Measurements from ENCODE around the gene PHACTR1.
A peak's percentile ranks its signal among the peaks of the same experiment; 100 is the strongest.

Gene PHACTR1

DNA sequence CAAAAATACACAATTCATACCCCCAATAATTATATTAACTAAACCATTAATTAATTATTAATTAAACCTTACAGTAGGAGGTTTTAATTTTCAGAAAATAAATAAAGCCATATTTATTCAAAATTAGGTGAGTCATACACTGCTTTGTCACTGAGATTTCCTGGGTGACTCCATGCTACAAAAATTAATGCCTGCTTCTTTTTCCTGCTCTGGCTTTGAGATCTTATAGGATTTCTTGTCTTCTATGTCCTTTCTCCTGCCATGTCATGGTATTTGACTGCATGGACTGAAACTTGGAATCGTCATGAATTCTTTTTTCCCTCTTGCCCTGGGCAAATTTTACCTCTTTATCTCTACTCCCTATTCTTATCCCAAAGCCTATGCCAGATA, 133.2 kb downstream of the PHACTR1 start:
- no peak for DNase-seq (ENCODE audit: low spot score)

GRCh38 chr6:12851123-12851695, 134.6 kb downstream of the PHACTR1 start:
- DNase-seq (ENCODE audit: low spot score), result no peak

DNA sequence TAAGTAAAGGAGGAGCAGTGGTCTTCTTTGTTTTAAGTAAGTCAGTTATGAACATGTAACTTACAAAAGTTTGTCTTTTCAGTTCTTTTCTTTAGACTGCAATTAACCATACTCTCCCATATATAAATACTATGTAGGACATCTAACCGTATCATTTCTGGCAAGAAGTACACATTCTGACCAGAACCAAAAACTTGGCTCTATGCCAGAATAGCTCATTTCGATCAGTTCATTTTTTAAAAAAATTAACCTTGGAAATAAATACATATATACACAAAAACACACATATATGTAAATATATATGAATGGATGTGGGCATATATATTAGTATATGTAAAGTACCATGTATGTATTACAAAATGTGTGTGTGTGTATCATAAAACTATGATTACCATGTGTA, 145.0 kb downstream of the PHACTR1 start:
- DNase-seq (ENCODE audit: low spot score), result no peak

- no peak for DNase-seq (ENCODE audit: low spot score)
Observed at GRCh38 chr6:12865117-12865516, 148.6 kb downstream of the PHACTR1 start.

DNA sequence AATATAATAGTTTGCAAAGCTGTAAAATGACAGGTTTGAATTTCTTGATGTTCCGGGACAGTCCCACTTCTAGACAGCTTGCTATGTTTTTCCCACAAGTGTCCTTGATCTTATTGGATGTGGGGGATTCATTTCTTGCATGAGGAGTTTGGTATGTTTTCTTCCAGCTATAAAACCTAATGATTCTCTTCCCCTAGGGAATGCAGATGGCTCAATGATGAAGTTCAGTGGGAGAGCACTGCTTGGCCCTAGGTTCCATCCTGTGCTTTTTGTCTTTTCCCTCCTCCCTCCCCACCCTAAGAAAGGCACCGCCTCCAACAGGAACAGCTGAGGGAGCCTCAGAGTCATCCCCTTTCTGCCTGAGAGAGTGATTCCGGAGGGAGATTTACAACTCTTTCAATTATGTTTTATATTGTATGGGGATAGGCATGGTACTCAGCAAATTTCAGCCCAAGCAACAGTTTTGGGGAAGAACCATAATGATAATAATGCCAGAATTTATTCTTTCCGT, 149.2 kb downstream of the PHACTR1 start:
- DNase-seq (ENCODE audit: low spot score), result no peak

GRCh38 chr6:12866422-12867029, 150.0 kb downstream of the PHACTR1 start:
- DNase-seq (ENCODE audit: low spot score), result no peak

DNA sequence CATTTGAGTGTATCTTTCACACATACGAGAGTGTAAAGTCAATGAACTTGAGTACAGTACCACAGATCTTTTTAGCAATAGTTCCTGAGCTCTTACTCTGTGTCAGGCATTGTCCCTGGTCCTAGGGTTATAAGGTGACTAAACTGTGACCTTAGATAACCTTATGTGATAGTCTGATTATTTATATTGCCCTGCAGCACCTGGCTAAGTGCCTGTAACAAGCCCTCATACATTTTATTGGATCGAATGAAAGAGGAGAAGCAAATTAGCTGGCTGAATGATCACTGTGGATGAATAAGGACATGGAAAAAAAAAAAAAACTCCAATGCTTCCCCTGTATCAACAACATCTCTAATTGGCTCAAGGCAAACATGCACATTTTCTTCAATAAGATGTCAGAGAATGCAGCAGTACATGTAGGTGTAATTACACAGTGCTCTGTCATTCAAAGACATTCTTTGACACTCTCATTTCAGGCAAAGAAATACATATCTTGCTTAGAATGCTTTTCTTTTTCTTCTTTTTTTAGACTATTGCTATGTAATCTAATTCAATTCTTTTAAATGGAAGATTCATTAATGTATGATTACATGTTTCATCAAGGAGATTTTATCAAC, 153.4 kb downstream of the PHACTR1 start:
- no peak for DNase-seq (ENCODE audit: low spot score)

DNA sequence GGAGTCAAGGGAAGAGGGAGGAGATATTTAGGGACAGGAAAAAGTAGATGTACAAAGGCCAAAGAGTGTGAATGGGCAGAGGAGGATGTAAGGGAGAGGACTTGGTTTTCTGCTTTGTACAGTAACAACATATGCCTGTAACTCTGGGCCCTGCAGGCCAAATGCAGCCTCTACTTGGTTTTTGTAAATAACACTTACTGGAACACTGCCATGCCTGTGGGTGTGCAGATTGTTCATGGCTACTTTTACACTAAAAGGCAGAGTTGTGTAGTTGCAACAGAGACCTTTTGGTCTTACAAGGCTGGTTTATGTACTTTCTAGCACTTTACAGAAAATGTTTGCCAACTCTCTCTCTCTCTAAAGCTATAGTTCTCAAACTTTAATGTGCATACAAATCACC, 157.1 kb downstream of the PHACTR1 start:
- DNase-seq (ENCODE audit: low spot score), result no peak

GRCh38 chr6:12875051-12875450, 158.5 kb downstream of the PHACTR1 start:
- DNase-seq (ENCODE audit: low spot score), result no peak

DNA sequence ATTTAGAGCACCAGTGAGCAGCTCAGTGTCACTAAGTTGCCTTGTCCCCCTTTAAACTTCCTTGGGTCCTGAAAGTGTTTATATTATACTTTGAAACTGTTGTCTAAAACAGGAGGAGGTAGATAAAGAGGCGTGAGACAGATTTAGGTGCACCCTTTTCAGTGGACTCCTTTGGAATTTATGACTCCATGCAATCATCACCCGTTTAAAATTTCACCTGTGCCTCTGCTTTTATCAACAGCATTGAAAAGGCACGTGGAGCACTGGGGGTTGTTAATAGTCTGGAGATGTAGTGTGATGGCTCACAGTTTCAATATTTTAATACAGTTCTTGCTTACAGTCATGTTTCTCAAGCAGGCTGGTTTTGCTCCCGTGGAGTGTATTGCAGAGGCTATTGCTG, 162.2 kb downstream of the PHACTR1 start:
- no peak for DNase-seq (ENCODE audit: low spot score)

- DNase-seq (ENCODE audit: low spot score), result no peak
Observed at GRCh38 chr6:12882761-12883290, 166.3 kb downstream of the PHACTR1 start.

DNA sequence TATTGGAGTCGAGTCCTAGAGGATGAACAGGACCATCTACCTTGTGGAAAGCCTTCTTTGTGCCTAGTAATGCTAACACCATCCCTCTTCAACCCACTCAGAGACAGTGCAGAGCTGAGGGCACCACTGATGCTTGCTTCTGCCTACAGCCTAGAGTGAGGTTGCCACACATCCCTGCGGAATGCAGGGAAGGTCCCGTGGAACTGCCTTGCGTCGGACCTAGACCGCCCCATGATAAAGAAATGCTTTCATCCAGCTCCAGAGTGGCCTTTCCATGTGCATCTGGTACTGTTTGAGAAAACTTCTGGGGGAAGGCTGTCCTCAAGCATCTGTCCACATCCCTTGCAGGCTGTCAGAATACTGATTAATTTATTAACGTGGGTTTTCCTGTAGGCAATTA, 168.4 kb downstream of the PHACTR1 start:
- peak; percentile 9 for DNase-seq (ENCODE audit: low spot score)

DNA sequence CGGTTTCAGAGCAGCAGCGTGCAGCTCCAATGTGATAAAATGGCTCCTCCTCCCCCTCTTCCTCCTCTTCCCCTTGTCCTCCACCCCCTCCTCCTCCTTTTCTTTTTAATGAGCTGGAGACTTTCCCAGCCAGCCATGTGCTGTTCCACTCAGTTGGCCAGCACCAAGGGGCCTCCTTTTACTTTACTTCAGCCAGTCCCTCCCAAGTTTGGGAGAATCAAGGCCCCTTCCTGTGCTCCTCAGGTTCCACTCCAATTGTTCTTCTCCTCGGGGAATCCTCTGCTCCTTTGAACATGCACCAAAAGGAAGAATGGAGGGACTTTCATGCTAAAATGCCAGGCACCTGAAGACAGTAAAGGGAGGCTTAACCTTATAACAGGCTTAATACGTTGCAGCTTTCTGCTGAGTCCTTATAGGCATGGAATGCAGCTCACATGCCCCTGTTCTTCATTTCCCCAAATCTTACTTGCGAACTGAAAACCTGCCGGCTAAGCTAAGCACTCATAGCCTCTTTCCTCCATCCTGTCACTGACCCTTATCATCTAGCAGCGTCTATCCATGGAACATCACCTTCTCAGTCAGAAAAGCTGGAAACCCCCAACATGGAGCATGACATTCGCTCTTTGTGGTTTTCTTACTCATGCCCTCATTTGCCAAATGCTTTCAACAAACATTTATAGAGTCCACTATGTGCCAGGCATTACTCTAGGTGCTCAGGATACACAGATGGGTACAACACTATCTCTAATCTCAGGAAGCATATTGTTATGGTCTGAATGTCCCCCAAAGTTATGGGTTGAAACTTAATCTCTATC, 170.6 kb downstream of the PHACTR1 start:
- DNase-seq (ENCODE audit: low spot score), result no peak

DNA sequence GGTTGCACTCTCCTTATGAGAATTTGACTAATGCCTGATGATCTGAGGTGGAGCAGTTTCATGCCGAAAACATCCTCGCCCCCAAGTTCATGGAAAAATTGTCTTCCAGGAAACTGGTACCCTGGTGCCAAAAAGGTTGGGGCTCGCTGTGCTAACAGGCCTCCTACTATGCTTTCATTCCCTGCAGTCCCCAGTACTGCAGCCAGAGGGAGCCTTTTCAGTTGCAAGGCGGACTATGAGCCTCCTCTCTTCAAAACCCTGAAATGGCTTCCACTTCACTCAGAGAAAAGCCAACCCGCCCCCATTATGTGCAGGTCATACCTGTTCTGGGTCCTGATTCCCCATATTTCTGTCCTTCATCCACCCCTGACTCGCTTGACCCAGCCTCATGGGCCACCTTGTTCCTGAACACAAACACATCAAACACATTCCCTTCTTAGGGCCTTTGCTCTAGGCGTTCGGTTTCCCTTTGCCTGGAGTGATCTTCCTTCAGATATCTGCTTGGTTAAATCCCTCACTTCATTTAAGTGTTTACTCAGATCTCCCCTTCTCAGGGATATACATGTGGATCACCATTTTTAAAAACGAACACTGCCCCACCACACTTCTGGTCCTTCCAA, 173.7 kb downstream of the PHACTR1 start:
- no peak for DNase-seq (ENCODE audit: low spot score)

DNA sequence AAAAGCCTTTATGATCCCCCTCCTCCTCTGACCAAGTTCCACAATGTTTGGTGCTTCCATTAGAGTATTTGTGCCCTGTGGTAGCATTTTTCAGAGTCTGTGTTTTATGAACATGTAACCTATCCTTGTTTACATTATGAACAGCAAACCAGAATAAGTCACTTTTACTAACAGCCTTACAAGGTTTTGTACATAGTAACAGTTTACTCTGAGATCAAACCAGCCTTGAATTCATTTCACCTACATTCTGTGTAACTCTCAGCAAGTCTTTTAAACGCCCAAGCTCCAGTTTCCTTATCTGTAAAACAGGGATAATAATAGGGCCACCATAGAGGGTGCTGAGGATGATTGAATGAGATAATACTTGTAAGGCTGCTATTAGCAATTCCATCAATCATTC, 175.0 kb downstream of the PHACTR1 start:
- DNase-seq (ENCODE audit: low spot score), result no peak

- DNase-seq (ENCODE audit: low spot score), result no peak
Observed at GRCh38 chr6:12892151-12892550, 175.6 kb downstream of the PHACTR1 start.

GRCh38 chr6:12893036-12893435, 176.5 kb downstream of the PHACTR1 start:
- no peak for DNase-seq (ENCODE audit: low spot score)

DNA sequence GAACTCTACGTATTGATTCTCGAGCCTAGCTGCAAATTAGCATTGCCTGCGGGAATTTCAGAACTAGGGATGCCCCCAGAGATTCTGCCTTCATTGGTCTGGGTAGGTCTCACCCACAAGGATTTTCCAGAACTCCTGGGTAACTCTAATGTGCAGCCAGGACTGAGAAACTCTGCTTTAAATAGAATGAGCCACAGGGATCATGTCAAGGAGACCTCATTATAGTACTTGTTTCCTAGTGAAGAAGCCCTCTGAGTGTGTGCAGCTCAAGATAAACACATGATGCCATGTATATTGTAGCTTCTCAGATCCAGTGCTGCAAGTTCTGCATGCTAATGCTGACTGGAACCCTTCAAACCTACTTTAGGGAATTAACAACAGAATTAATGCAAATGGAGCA, 179.2 kb downstream of the PHACTR1 start:
- DNase-seq (ENCODE audit: low spot score), result no peak

GRCh38 chr6:12896208-12896733, 179.7 kb downstream of the PHACTR1 start:
- DNase-seq (ENCODE audit: low spot score), result no peak

DNA sequence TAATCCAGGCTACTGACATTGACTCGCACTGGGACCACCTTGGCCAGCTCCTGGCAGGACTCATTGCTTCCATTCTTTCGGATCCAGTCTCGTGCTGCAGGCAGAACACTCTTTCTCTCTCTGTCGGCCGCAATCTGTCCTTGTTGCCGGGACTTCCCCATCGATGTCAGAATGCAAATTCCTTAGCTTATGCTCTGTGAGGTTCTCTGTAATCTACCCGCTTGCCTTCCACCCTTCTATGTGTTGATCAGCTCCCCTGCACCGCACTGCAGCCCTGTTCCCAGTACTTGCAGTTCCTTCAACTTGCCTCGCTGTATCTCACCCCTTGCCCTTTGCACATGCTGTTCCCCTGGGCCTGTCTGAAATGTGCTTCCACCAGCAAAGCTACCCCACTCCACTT, 182.0 kb downstream of the PHACTR1 start:
- DNase-seq (ENCODE audit: low spot score), result no peak

DNA sequence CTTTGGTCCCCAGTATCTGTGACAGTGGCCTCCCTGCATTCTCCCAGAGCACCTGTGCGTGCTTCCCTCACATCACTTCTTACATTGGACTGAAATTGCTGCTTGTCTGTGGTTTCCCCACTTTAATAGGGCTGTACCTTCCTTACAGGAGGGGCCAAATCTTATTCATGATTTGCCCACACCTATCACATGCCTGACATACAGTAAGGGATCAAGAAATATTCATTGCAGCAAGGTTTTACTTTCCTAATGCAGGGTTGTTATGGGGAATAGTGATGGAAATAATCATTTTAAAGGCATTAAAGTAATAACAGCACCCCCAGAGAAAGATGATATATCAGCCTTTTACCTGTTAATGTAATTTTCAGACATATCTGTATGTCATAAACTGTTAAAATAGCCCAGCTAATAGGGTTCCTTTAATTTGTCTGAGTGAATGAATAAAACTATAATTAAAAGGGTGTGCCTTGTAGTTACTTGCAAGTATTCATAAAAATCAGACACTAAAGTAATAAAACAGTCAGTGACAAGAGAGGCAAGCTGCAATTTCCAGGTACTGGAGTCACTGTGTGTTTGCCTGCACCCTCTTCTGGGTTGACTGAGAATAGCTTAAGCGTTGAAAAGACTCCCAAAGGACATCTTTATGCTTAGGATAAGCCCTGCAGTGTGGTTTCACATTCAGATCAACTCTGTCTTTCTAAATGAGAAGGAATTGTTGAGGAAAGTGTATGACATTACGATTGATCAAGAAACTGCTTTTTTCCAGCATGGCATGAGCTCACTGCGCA, 182.7 kb downstream of the PHACTR1 start:
- no peak for DNase-seq (ENCODE audit: low spot score)

Measured in SW480 (cell line).